Measurements from ENCODE around the gene DNAJB8.

GRCh38 chr3:128418900-128419299 lies 47.8 kb downstream of the DNAJB8 start:
- TF ChIP-seq CTCF (conservative IDR thresholded peaks at IDR 0.05 in 1 of 2, IDR thresholded peaks at IDR 0.05 in 1 of 2; ENCODE audit: low read depth in 1 of 2, low read length in 2 of 2): no peak
- no peak for TF ChIP-seq EZH2 (IDR thresholded peaks at IDR 0.05; ENCODE audit: low read length, missing control alignments)

Data from fibroblast of lung (primary cell).